IMR-90 (cell line): ENCODE results near the gene BRIP1. TPM values are rescaled to one million over a fixed set of nuclear protein-coding genes. Genes with fewer than 3 reads are reported as not detected.
A peak's percentile ranks its signal among the peaks of the same experiment; 100 is the strongest.
"Not testable (repeated sequence)": the region's sequence is repeated elsewhere in the genome, so short reads cannot be mapped to it uniquely, and the experiment has no call there.

ENCODE experiments used
- ATAC-seq: fragments of 200-7000 bp; cut with Tn5 transposase; 2 replicates; pipeline ENCODE4 v1.9.1; 2020; ENCODE audit warnings: low read depth, mild to moderate bottlenecking, moderate library complexity
- BruUV-seq: library from RNA; stranded (reverse); fragments of 400-500 nt; replicated peaks from 2 replicates; lab custom pipeline; 2021; lab: Mats Ljungman, UMichigan
- CTCF ChIA-PET: fragments of 300-600 bp; formaldehyde crosslinking; extraction: SDS; loops from one replicate; lab custom pipeline; 2021; ENCODE audit warnings: antibody characterized with exemption; lab: Yijun Ruan, JAX
- POLR2A ChIA-PET: fragments of 300-600 bp; sonication (Branson Sonifier 250); formaldehyde crosslinking; loops from one replicate; lab custom pipeline; 2022; ENCODE audit warnings: antibody characterized with exemption; ENCODE audit not compliant: unreplicated experiment; lab: Charles Lee
- DNase-seq: peaks from one replicate; pipeline ENCODE4 v3.0.0; 2013
- H2AFZ ChIP-seq: replicated peaks from 2 replicates; pipeline ENCODE3; 2013; ENCODE audit warnings: low read length, mild to moderate bottlenecking; ENCODE audit not compliant: poor library complexity
- H2AK5ac ChIP-seq: 2 replicates; pipeline ENCODE4 v1.6.1; 2013; ENCODE audit warnings: low read depth, low read length, inconsistent platforms
- H2AK9ac ChIP-seq: replicated peaks from 2 replicates; pipeline ENCODE3; 2013; ENCODE audit warnings: mild to moderate bottlenecking, low read depth, low read length, moderate library complexity; ENCODE audit not compliant: poor library complexity
- H2BK120ac ChIP-seq: 2 replicates; pipeline ENCODE4 v1.6.1; 2013; ENCODE audit warnings: low read depth, low read length, inconsistent platforms
- H2BK15ac ChIP-seq: 3 replicates; pipeline ENCODE4 v1.6.1; 2013; ENCODE audit warnings: low read depth, low read length, inconsistent platforms
- H2BK20ac ChIP-seq: 2 replicates; pipeline ENCODE4 v1.6.1; 2013; ENCODE audit warnings: low read depth, mild to moderate bottlenecking, inconsistent platforms, low read length, moderate library complexity
- H2BK5ac ChIP-seq: 2 replicates; pipeline ENCODE4 v1.6.1; 2013; ENCODE audit warnings: mild to moderate bottlenecking, low read depth, low read length, inconsistent platforms; ENCODE audit not compliant: poor library complexity, severe bottlenecking
- H3K14ac ChIP-seq: replicated peaks from 2 replicates; pipeline ENCODE4 v1.6.1; 2013; ENCODE audit warnings: low read depth, low read length, inconsistent platforms
- H3K18ac ChIP-seq: 2 replicates; pipeline ENCODE4 v1.6.1; 2013; ENCODE audit warnings: low read depth, low read length, control low read depth
- H3K23ac ChIP-seq: 2 replicates; pipeline ENCODE4 v1.6.1; 2013; ENCODE audit warnings: low read depth, low read length, inconsistent platforms
- H3K27ac ChIP-seq: 2 replicates; pipeline ENCODE4 v1.5.1; 2013; ENCODE audit warnings: mild to moderate bottlenecking, control low read depth, low read length; ENCODE audit not compliant: insufficient read depth
- H3K27me3 ChIP-seq: 2 replicates; pipeline ENCODE4 v1.6.1; 2013; ENCODE audit warnings: low read length; ENCODE audit not compliant: control insufficient read depth, insufficient read depth
- H3K36me3 ChIP-seq: 2 replicates; pipeline ENCODE4 v1.6.1; 2013; ENCODE audit warnings: low read length, mixed read lengths; ENCODE audit not compliant: control insufficient read depth, insufficient read depth
- H3K4ac ChIP-seq: 2 replicates; pipeline ENCODE4 v1.6.1; 2013; ENCODE audit warnings: low read depth, low read length, inconsistent platforms
- H3K4me1 ChIP-seq: 2 replicates; pipeline ENCODE4 v1.6.1; 2013; ENCODE audit warnings: low read length, mixed read lengths; ENCODE audit not compliant: control insufficient read depth, insufficient read depth
- H3K4me2 ChIP-seq: 2 replicates; pipeline ENCODE4 v1.6.1; 2013; ENCODE audit warnings: low read depth, mild to moderate bottlenecking, control low read depth, low read length, moderate library complexity
- H3K4me3 ChIP-seq: 2 replicates; pipeline ENCODE4 v1.5.1; 2013; ENCODE audit warnings: low read depth, mild to moderate bottlenecking, control low read depth, low read length, moderate library complexity; ENCODE audit not compliant: insufficient read depth
- H3K56ac ChIP-seq: 2 replicates; pipeline ENCODE4 v1.6.1; 2013; ENCODE audit warnings: low read length, inconsistent platforms; ENCODE audit not compliant: insufficient read depth; ENCODE audit errors: extremely low read depth
- H3K79me1 ChIP-seq, 2 experiments: 2 replicates each; pipeline ENCODE4 v1.6.1; 2013; ENCODE audit warnings: low read length in 2 of 2, inconsistent platforms in 1 of 2, low read depth in 1 of 2
- H3K9ac ChIP-seq: 2 replicates; pipeline ENCODE4 v1.6.1; 2013; ENCODE audit warnings: low read depth, low read length, control low read depth
- H3K9me1 ChIP-seq: 2 replicates; pipeline ENCODE4 v1.6.1; 2013; ENCODE audit warnings: low read length, inconsistent platforms; ENCODE audit not compliant: insufficient read depth
- H3K9me3 ChIP-seq: 2 replicates; pipeline ENCODE4 v1.6.1; 2013; ENCODE audit warnings: low read length; ENCODE audit not compliant: control insufficient read depth, insufficient read depth
- H4K20me1 ChIP-seq: 2 replicates; pipeline ENCODE4 v1.6.1; 2013; ENCODE audit warnings: low read length, inconsistent platforms; ENCODE audit not compliant: insufficient read depth
- H4K5ac ChIP-seq: 2 replicates; pipeline ENCODE4 v1.6.1; 2013; ENCODE audit warnings: mild to moderate bottlenecking, low read depth, low read length, control low read depth
- H4K8ac ChIP-seq, 2 experiments: 2 replicates each; pipeline ENCODE4 v1.6.1; 2013; ENCODE audit warnings: low read depth in 2 of 2, low read length in 2 of 2, control low read depth in 1 of 2, inconsistent platforms in 1 of 2
- H4K91ac ChIP-seq: 2 replicates; pipeline ENCODE4 v1.6.1; 2013; ENCODE audit warnings: low read depth, low read length, inconsistent platforms; ENCODE audit not compliant: insufficient read depth
- FOS ChIP-seq: fragments of 150-350 bp; IDR thresholded peaks from 2 replicates; pipeline ENCODE4 v1.6.1; 2016; ENCODE audit warnings: low read depth, low read length
- WGBS, 2 experiments: methylation state at CpG; one replicate each; pipeline versions ENCODE4 v1.1.5 to v1.1.7; 2013; ENCODE audit warnings: missing lambda C conversion rate in 2 of 2; ENCODE audit not compliant: insufficient read length in 1 of 2; ENCODE audit errors: extremely low coverage in 2 of 2; 5-methylcytosine and 5-hydroxymethylcytosine counted together
- dilution Hi-C: fragments of 300-500 bp; cut with HindIII; formaldehyde crosslinking; loops from one replicate; pipeline ENCODE4 v1.14.3; 2018; ENCODE audit warnings: low sequenced_read_pairs; ENCODE audit not compliant: unreplicated experiment
- in situ Hi-C: fragments of 300-500 bp; cut with MboI; formaldehyde crosslinking; loops from 3 replicates; pipeline ENCODE4 v1.14.3; 2019; ENCODE audit warnings: low sequenced_read_pairs, inconsistent platforms, mixed read lengths
- intact Hi-C: fragments of 100-400 bp; cut with micrococcal nuclease; formaldehyde crosslinking; loops from 2 replicates; pipeline ENCODE4 v1.10.0; 2022
- polyA plus RNA-seq, 3 experiments: library from polyadenylated mRNA; depleted of rRNA; stranded (reverse); fragments of >200 nt; gene quantifications; 2 replicates each; pipeline ENCODE4 v1.2.3, GENCODE V29; 2012; ENCODE audit warnings: low replicate concordance in 1 of 3
- total RNA-seq: library from RNA; depleted of rRNA; stranded (reverse); fragments of >200 nt; gene quantifications from 2 replicates; pipeline ENCODE4 v1.2.3, GENCODE V29; 2012

BRIP1 gene
- total and polyA plus RNA-seq, 2 of the 4 experiments (the other 2 are of a cell fraction) = 6.1 to 19.7 TPM

- H4K8ac ChIP-seq, H2BK15ac ChIP-seq, intact Hi-C loops, H2AFZ ChIP-seq, H3K23ac ChIP-seq, H3K4me3 ChIP-seq, H3K9ac ChIP-seq, H2BK5ac ChIP-seq, H3K18ac ChIP-seq, H3K4me1 ChIP-seq, CTCF ChIA-PET, H4K20me1 ChIP-seq, dilution Hi-C loops, H3K56ac ChIP-seq, H4K5ac ChIP-seq, H3K4me2 ChIP-seq, H2AK5ac ChIP-seq, H3K9me1 ChIP-seq, POLR2A ChIA-PET, BruUV-seq, H3K27me3 ChIP-seq, H3K9me3 ChIP-seq, H2AK9ac ChIP-seq, H3K27ac ChIP-seq, H4K91ac ChIP-seq, H3K14ac ChIP-seq, H3K79me1 ChIP-seq, in situ Hi-C loops, H3K4ac ChIP-seq, H2BK20ac ChIP-seq, H2BK120ac ChIP-seq: not testable (repeated sequence)
- 100% methylated on average over 3 of the region's 8 CpGs; no CpG with 5 or more reads in 1 of the 2 experiments for whole genome bisulfite sequencing, 2 experiments
- TF ChIP-seq FOS = 0 out of 2 replicates have a peak, but pooled peaks have one; percentile 6
- ATAC-seq (peak; percentile 65), DNase-seq (peak; percentile 60)
- peaks cover 19% of the 10 kb centered on the region for H3K36me3 ChIP-seq
These were observed 22.5 kb upstream of the BRIP1 start for GRCh38 chr17:61885865-61886264.
